Body of pancreas (tissue), 4 donors: ENCODE data around the gene ADGRB3.

Source experiments
- POLR2A ChIP-seq, 3 donors: fragments of 450-650 bp; IDR thresholded peaks; one replicate each; pipeline ENCODE4 v1.6.1; 2016; ENCODE audit warnings: antibody characterized with exemption in 3 of 3, mild to moderate bottlenecking in 2 of 3
- TF ChIP-seq, protein P1 (sequence below), 7 experiments: fragments of 450-650 bp in 4 of 7; fragments of 200-600 bp in 3 of 7; sonication (generic) in 3 of 7; IDR thresholded peaks; one replicate each; pipeline ENCODE4 v1.5.1; 2016 to 2019; ENCODE audit warnings: antibody characterized with exemption in 7 of 7

- TF ChIP-seq, protein P1, sequence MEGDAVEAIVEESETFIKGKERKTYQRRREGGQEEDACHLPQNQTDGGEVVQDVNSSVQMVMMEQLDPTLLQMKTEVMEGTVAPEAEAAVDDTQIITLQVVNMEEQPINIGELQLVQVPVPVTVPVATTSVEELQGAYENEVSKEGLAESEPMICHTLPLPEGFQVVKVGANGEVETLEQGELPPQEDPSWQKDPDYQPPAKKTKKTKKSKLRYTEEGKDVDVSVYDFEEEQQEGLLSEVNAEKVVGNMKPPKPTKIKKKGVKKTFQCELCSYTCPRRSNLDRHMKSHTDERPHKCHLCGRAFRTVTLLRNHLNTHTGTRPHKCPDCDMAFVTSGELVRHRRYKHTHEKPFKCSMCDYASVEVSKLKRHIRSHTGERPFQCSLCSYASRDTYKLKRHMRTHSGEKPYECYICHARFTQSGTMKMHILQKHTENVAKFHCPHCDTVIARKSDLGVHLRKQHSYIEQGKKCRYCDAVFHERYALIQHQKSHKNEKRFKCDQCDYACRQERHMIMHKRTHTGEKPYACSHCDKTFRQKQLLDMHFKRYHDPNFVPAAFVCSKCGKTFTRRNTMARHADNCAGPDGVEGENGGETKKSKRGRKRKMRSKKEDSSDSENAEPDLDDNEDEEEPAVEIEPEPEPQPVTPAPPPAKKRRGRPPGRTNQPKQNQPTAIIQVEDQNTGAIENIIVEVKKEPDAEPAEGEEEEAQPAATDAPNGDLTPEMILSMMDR (IDR thresholded peaks at IDR 0.05): no peak
- TF ChIP-seq POLR2A (IDR thresholded peaks at IDR 0.05): no peak
These were observed 463.8 kb downstream of the ADGRB3 start for GRCh38 chr6:69098910-69099309.
